GM18520 (cell line): ENCODE results near the gene ZNF516.

Experiments
- ATAC-seq: cut with Tn5 transposase; IDR thresholded peaks from one replicate; pipeline ENCODE4 v1.9.1; 2021; ENCODE audit not compliant: unreplicated experiment

Gene ZNF516

DNA sequence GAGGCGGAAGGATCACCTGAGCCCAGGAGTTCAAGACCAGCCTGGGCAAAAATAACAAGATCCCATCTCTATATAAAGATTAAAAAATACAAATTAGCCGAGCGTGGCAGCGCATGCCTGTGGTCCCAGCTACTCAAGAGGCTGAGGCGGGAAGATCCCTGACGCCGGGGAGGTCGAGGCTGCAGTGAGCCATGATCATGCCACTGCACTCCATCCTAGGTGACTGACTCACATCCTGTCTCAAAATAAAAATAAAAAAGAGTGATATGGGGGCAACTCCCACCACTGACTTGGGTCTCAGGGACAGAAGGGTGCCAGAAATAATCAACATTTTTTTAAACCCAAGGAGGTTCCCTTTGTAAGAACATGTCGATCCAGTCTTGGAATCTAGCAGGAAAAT is 37.6 kb downstream of the ZNF516 start:
- no peak for ATAC-seq

DNA sequence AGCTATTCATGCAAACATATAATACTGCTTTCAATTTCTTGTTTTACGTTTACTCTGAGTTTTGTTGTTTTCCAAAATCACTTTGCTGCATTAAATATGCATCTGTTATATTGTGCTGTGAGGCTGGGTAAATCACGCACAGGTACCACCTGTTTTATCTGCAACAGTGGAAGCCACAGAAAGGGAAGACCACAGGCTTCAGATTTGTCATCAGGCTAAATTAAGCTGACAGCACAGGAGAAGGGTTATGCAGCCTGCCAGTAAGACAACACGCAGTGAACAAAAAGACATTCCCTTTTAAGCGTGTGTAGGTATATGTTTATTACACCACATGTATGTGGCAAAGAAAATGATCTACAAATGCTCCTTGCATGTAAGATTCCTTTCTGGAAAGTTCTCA is 38.2 kb downstream of the ZNF516 start:
- no peak for ATAC-seq

DNA sequence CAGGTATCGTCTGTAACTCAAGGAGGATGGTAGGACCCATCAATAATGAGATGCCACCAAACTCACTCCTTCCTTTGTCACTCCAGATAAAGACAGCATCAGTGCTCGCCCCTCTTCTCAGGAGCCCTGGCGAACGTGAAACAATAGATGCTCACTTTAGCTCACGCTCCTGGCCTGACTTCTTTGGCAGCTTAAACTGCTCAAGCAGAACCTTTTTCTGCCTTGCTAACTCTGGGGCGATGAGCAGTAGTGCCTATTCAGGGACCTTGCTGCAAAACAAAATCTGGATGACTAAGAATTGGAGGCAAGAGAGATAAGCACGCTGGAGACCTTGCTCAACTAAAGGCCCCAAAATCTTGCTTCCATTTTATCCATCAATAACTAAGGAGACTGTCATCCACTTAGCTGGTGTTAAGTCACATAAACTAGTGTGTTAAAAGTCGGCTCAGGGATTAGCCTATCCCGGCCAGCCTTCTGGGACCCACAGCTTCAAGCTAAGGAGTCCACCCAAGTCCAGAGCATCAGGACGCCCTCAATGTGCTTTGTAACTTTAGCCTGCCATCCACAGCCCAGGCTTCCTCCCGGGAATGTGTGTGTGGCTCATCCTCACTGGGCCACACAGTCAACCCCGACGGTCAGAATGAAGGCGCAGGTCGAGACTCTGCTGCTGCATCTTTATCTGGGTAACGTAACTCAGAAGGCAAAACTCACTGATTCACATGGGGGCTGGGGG is 38.9 kb downstream of the ZNF516 start:
- no peak for ATAC-seq

GRCh38 chr18:76455003-76455676 is 39.9 kb downstream of the ZNF516 start:
- ATAC-seq, result no peak

DNA sequence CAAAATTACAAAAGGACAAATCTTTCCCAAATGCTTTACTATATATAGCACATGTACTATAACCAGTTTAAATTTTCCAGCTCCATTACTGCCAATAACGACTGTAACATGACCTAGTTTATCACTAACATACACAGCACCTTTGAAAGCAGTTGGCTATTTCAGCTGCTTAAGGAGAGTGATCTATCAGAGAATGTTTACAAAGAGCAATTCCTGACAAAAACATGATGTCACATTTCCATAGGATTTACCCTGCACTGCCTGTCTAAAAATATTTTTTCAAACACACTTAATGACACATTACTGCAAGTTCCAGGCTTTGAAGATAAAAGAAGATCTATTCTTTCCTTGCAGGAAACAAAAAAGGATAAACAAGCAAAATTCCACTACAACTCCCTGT is 40.6 kb downstream of the ZNF516 start:
- no peak for ATAC-seq

DNA sequence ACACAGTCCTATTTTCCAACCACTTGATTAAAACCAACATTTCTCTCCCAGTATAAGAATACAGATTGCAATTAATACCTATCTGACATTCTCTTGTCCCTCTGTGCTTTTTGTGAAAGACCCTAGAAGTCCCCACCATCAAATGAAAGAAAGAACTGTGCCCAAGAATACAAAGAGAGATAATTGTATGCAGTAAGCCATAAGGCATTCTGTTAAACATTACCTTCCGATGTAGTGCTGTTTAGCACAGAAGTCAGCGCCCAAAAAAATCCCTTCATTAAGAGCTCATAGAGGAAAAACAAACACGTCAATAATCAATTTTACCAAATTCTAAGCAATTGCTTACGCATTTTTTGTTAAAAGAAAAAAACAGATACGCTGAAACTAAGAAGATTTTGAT is 41.1 kb downstream of the ZNF516 start:
- ATAC-seq, result no peak

GRCh38 chr18:76453057-76453561 is 41.9 kb downstream of the ZNF516 start:
- no peak for ATAC-seq

DNA sequence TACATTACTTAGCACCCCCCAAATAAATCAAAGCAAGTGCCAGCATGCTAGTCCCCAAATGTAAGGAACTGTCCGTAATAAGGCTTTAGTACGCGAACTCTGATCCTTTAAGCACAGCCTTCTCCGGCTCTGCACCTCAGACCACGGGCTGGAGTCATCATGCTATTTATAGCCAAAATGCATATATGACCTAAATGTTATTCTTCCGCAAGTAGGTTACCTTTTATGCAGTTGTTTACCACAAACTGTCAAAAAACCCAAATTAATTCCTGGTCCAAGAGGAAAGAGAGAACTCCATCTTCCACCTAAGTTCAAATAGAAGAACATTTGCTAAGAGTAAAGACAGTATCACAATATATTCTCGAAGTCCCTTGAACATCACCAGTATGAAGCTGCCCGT is 42.7 kb downstream of the ZNF516 start:
- ATAC-seq, result no peak

DNA sequence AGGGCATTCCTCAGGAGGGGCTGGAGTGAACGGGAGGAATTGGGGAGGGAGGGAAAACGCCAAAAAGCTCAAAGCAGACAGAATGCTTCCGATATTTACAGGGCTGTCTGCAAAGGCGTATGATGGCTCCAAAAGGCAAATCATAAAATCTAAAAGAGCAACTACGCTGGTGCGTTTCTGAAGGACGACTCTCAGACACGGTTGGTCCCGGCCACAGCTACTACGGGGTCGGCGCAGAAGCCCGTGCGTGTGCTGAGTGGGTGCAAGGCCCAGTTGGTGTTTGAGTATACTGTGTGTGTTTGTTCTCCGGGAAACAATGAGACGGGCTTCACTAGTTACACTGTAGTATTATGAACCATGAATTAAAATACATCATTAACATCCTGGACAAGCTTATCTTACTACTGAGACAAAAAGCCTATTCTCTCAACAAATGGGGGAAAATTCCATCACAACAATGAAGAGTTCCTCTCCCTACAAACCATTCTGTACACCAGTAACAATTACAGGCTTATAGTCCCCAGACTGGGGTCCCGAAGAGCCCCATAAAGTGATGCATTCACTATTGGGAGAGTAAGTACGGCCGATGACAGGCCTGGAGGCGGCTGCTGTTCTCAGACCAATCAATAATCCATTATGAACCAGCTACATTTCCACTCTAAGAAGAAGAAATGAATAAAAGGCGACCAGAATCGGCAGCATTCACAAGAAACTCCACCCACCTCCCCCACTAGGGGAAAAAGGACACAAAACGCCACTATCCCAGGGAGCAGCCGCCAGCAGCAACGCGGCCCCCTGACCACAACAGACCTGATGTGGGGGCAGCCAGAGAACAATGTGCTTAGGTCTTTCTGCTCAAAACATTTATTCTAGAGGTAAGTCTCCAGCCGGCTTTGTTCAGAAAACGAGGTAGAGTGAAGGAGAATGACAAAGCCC is 43.4 kb downstream of the ZNF516 start:
- ATAC-seq, result no peak

GRCh38 chr18:76450452-76451395 is 44.3 kb downstream of the ZNF516 start:
- no peak for ATAC-seq

- ATAC-seq, result no peak
Measured at GRCh38 chr18:76449111-76449453, 46.0 kb downstream of the ZNF516 start.

DNA sequence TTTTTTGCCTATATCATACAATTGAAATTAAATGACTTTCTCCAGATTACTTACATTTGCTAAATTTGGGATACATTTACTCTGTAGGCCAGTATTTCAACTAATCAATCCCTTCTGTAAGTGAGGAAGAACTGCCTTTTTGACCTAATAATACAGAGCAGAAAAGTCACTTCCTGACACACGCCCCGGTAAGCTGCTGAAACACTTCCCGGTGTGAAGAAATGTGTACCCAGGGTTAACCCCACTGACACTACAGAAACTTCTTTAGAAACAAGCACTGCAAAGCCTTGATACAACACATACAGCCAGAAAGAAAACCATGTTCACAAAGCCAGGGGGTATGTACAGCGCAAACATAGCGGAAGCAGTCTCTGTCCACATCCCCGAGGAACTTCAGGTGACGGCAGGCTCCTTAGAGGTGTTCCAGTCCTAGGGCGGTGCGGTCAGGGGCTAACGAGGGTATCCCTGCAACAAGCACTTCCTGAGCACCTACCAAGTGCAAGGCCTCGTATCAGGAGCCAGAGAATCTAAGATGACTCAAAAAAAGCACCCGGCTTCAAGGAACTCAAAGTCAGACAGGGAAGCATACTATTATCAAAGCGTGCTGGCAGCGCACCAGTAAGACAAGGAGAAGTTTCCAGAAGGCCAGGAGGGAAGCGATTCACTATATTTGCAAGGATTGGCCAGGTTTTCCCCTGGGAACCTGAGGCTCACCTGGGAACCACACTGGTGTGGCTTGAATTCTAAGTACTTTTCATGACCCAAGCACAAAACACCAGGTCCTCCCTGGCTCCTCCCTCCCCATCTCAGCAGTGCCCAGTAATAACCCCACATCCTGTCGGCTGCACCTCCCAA is 46.6 kb downstream of the ZNF516 start:
- ATAC-seq, result no peak

GRCh38 chr18:76447258-76447890 is 47.7 kb downstream of the ZNF516 start:
- ATAC-seq, result no peak

DNA sequence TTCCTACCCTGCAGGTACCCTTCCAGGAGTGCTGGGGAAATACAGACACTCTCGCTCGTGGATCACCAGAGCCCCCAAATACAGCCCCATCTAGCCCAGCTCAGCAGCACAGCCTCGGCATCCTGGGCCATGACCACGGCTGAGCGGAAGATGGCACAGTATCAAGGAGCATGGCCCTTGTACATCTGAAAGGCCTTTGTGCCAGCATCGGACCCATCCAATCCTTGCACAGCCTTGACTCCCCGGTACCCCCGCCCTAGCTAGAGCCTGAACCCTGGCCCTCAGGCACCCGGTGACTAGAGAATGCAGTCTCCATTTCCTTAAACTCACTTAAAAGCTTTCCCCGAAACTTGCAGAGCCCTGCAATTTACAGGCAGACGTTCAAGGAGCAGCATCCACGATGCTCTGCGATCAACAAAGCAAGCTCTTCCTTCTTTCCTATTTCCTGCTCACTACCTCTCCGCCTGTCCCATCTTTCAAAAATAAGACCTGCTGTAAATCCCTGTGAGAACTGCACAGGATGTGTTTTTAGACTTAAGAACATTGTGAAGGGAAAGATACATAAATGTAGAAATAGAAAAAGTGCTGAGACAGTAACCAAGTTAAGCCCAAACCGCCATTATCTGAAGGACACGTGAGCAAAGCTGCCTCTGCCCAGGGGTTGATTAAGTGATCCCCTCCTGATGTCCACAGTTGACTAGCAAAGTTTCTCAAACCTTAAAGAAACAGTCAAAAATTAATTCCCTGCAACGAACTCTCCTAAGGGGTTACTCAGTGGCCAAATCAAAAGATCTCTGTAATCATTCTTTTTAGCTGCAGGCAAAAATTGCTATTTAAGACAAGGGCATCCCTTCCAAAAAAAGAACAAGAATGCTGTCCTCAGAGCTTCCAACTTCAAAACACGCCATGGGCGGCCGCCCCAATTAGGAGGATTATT is 48.5 kb downstream of the ZNF516 start:
- ATAC-seq, result no peak

DNA sequence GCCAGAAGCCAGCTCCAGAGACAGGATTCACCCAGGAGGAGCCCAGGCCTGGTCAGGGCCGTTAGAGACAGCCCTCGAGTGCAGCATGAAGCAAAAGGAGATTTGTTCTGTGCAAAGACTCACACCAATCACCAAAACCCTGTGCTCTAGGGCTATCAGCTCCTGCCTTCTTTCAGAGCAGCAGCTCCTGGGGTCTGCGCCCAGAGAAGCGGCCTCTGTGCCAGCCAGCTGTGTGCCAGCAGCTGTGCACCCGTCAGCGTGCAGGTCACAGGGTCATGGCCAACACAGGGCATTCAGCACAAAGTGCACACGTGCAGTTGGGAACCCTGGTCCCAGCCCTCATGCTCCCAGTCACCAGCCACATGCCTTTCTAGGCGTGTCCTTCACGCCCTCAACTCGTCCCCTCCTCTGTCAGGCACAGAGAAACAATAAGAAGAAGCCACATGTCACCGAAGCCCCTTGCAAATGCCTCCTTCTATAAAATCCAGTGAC is 49.3 kb downstream of the ZNF516 start:
- ATAC-seq, result no peak

- ATAC-seq, result no peak
Measured at GRCh38 chr18:76445275-76445674, 49.8 kb downstream of the ZNF516 start.

- ATAC-seq, result no peak
Measured at GRCh38 chr18:76444446-76445105, 50.5 kb downstream of the ZNF516 start.
